K562 (cell line): ENCODE results near the gene EGF. TPM values are rescaled to one million over a fixed set of nuclear protein-coding genes. Genes with fewer than 3 reads are reported as not detected.

ENCODE experiments used
- ATAC-seq: fragments of 200-7000 bp; cut with Tn5 transposase; 3 replicates; pipeline ENCODE4 v1.9.1; 2020; ENCODE audit warnings: moderate library complexity
- BruUV-seq: library from RNA; stranded (reverse); fragments of 400-500 nt; replicated peaks from 2 replicates; lab custom pipeline; 2021; lab: Mats Ljungman, UMichigan
- CTCF ChIA-PET: fragments of 300-600 bp; formaldehyde crosslinking; extraction: SDS; loops from one replicate; lab custom pipeline; 2021; ENCODE audit warnings: low intra/inter-chr PET ratio; lab: Yijun Ruan, JAX
- POLR2A ChIA-PET: fragments of 300-600, 350-650 bp; sonication (Branson Sonifier 250); formaldehyde crosslinking; extraction: SDS; loops from one replicate; lab custom pipeline; 2021; ENCODE audit warnings: antibody characterized with exemption, inconsistent platforms; lab: Yijun Ruan, JAX
- DNase-seq, 4 experiments: peaks; one replicate each; pipeline versions ENCODE4 v3.0.0 to v3.0.0-alpha.2; 2011 to 2018; ENCODE audit warnings: low spot score in 3 of 4, mixed read lengths in 3 of 4; ENCODE audit errors: extremely low read depth in 1 of 4
- FAIRE-seq: peaks from 2 replicates; lab custom pipeline; 2011; peaks lifted over from hg19 to GRCh38; lab: Jason Lieb, UNC
- H2AFZ ChIP-seq: 2 replicates; pipeline ENCODE4 v1.6.0; 2011; ENCODE audit warnings: low read depth, low read length, control low read depth, inconsistent platforms
- H3K27ac ChIP-seq: fragments of 200-600 bp; 3 replicates; pipeline ENCODE4 v1.8.0; 2011; ENCODE audit warnings: low read depth, mild to moderate bottlenecking, control low read depth, inconsistent platforms, low read length, moderate library complexity, mixed read lengths; ENCODE audit errors: extremely low read depth
- H3K27me3 ChIP-seq, 2 experiments: fragments of 300-600 bp in 1 of 2; 2 replicates in 1 of 2; 3 replicates in 1 of 2; pipeline versions ENCODE4 v1.6.0 to v1.8.0; 2011; ENCODE audit warnings: inconsistent platforms in 2 of 2, low read length in 2 of 2, mild to moderate bottlenecking in 1 of 2, mixed read lengths in 1 of 2, moderate library complexity in 1 of 2; ENCODE audit not compliant: control insufficient read depth in 2 of 2, insufficient read depth in 2 of 2
- H3K36me3 ChIP-seq: fragments of 300-600 bp; 3 replicates; pipeline ENCODE4 v1.8.0; 2011; ENCODE audit warnings: mild to moderate bottlenecking, low read length, inconsistent platforms; ENCODE audit not compliant: control insufficient read depth, insufficient read depth
- H3K4me1 ChIP-seq, 2 experiments: fragments of 200-600 bp in 1 of 2; replicated peaks in 1 of 2; 2 replicates in 1 of 2; 3 replicates in 1 of 2; pipeline versions ENCODE4 v1.5.1 to v1.8.0; 2011; ENCODE audit warnings: inconsistent platforms in 2 of 2, low read length in 2 of 2, mild to moderate bottlenecking in 1 of 2, mixed read lengths in 1 of 2, moderate library complexity in 1 of 2; ENCODE audit not compliant: control insufficient read depth in 2 of 2, insufficient read depth in 2 of 2
- H3K4me2 ChIP-seq: 2 replicates; pipeline ENCODE4 v1.6.1; 2011; ENCODE audit warnings: low read length, control low read depth, inconsistent platforms, mixed read lengths; ENCODE audit not compliant: insufficient read depth
- H3K4me3 ChIP-seq: fragments of 200-600 bp; sonication (generic), shearing (Covaris generic); 2 replicates; pipeline ENCODE4 v1.5.1; 2016; ENCODE audit warnings: control low read depth, inconsistent platforms
- H3K79me2 ChIP-seq: fragments of 200-600 bp; 3 replicates; pipeline ENCODE4 v1.8.0; 2011; ENCODE audit warnings: low read length, inconsistent platforms; ENCODE audit not compliant: control insufficient read depth, insufficient read depth
- H3K9ac ChIP-seq, 2 experiments: 2 replicates each; pipeline versions ENCODE4 v1.6.0 to v1.6.1; 2011; ENCODE audit warnings: low read depth in 2 of 2, low read length in 2 of 2, control low read depth in 1 of 2, inconsistent platforms in 1 of 2, mild to moderate bottlenecking in 1 of 2, mixed read lengths in 1 of 2; ENCODE audit not compliant: insufficient read depth in 1 of 2
- H3K9me1 ChIP-seq: one replicate; pipeline ENCODE4 v1.6.0; 2011; ENCODE audit warnings: inconsistent platforms, mild to moderate bottlenecking, low read length, moderate library complexity; ENCODE audit not compliant: control insufficient read depth, insufficient read depth
- H3K9me3 ChIP-seq: replicated peaks from 2 replicates; pipeline ENCODE4 v1.5.1; 2011; ENCODE audit warnings: low read depth, low read length, inconsistent platforms; ENCODE audit not compliant: control insufficient read depth, insufficient read depth
- H4K20me1 ChIP-seq: replicated peaks from 2 replicates; pipeline ENCODE4 v1.6.1; 2011; ENCODE audit warnings: low read length, inconsistent platforms, mixed read lengths; ENCODE audit not compliant: control insufficient read depth, insufficient read depth
- DDX20 ChIP-seq: fragments of 450-650 bp; IDR thresholded peaks from 2 replicates; pipeline ENCODE4 v1.6.1; 2016; ENCODE audit warnings: missing genetic modification characterization, low read depth, mild to moderate bottlenecking, missing compliant biosample characterization, moderate library complexity
- ELF1 ChIP-seq: fragments of 200-800 bp; sonication (Bioruptor generic); IDR thresholded peaks from 2 replicates; pipeline ENCODE4 v1.6.1; 2016; ENCODE audit warnings: missing genetic modification characterization, missing compliant biosample characterization
- FOXA1 ChIP-seq: fragments of 450-650 bp; IDR thresholded peaks from 2 replicates; pipeline ENCODE4 v1.6.1; 2016; ENCODE audit warnings: mild to moderate bottlenecking, borderline replicate concordance
- GTF2F1 ChIP-seq: IDR thresholded peaks from 2 replicates; pipeline ENCODE4 v1.6.1; 2011; ENCODE audit warnings: low read depth, low read length, improper control_type of control experiment
- HNRNPUL1 ChIP-seq: fragments of 200-400 bp; formaldehyde crosslinking; IDR thresholded peaks from 2 replicates; pipeline ENCODE4 v1.6.1; 2017; ENCODE audit warnings: low read length
- KDM5B ChIP-seq: fragments of 200-600 bp; sonication (generic); IDR thresholded peaks from 2 replicates; pipeline ENCODE4 v1.6.1; 2012; ENCODE audit warnings: low read depth, mild to moderate bottlenecking, moderate library complexity, low read length, control low read depth, inconsistent platforms; ENCODE audit not compliant: insufficient replicate concordance
- MYNN ChIP-seq, 2 experiments: sonication (generic); formaldehyde crosslinking in 1 of 2; IDR thresholded peaks; 2 replicates each; pipeline versions ENCODE4 v1.5.0 to v1.6.1; 2016 to 2020; ENCODE audit warnings: antibody characterized with exemption in 1 of 2, missing genetic modification reagents in 1 of 2
- PURB ChIP-seq: sonication (generic); formaldehyde crosslinking; IDR thresholded peaks from 2 replicates; pipeline ENCODE4 v1.9.0; 2021; ENCODE audit warnings: low read depth, mild to moderate bottlenecking, missing genetic modification reagents
- RBM14 ChIP-seq: fragments of 200-400 bp; formaldehyde crosslinking; IDR thresholded peaks from 2 replicates; pipeline ENCODE4 v1.6.1; 2018; ENCODE audit warnings: low read depth, mild to moderate bottlenecking, low read length, moderate library complexity, borderline replicate concordance; ENCODE audit not compliant: insufficient read depth
- RHOXF2B ChIP-seq: fragments of 250-450 bp; sonication (Bioruptor Pico); conservative IDR thresholded peaks from 2 replicates; pipeline ENCODE4 v1.5.1; 2021
- SPI1 ChIP-seq: IDR thresholded peaks from 2 replicates; pipeline ENCODE4 v1.6.1; 2011; ENCODE audit warnings: low read depth, low read length, control low read depth, borderline replicate concordance
- XRCC3 ChIP-seq: fragments of 450-650 bp; IDR thresholded peaks from 2 replicates; pipeline ENCODE4 v1.6.1; 2017; ENCODE audit warnings: mild to moderate bottlenecking, moderate library complexity
- ZNF282 ChIP-seq: sonication (generic); formaldehyde crosslinking; IDR thresholded peaks from 2 replicates; pipeline ENCODE4 v1.8.1; 2023; ENCODE audit warnings: missing genetic modification reagents
- WGBS: fragments of 100-300 bp; shearing (Covaris generic); methylation state at CpG from one replicate; pipeline ENCODE4 v1.1.6; 2016; ENCODE audit warnings: low coverage, mixed read lengths; ENCODE audit not compliant: insufficient coverage; ENCODE audit errors: missing lambda C conversion rate; 5-methylcytosine and 5-hydroxymethylcytosine counted together
- in situ Hi-C: fragments of 300-500 bp; cut with MboI; formaldehyde crosslinking; loops from 4 replicates; pipeline ENCODE4 v1.15.0; 2018; ENCODE audit warnings: inconsistent platforms, mixed read lengths
- intact Hi-C: fragments of 100-400 bp; cut with micrococcal nuclease; formaldehyde crosslinking; loops from 2 replicates; pipeline ENCODE4 v1.14.2; 2022
- polyA plus RNA-seq, 8 experiments: library from polyadenylated mRNA; depleted of rRNA in 4 of 8; stranded (reverse) in 5 of 8; unstranded in 3 of 8; fragments of >200 nt; fragmentation: Nextera tagmentation in 2 of 8; fragmentation: Illumina TruSeq in 1 of 8; extraction: Ambion mirVana in 2 of 8; extraction: Trizol in 1 of 8; gene quantifications; 2 replicates each; pipeline versions ENCODE4 v1.2.1 to v1.2.3, GENCODE V29; 2011 to 2014; ENCODE audit warnings: inconsistent platforms in 1 of 8, missing spikeins in 1 of 8
- total RNA-seq, 7 experiments: library from RNA; depleted of rRNA in 6 of 7; stranded (reverse); fragments of >200 nt in 6 of 7; fragmentation: Illumina TruSeq in 2 of 7; extraction: Trizol in 2 of 7; gene quantifications; 2 replicates each; pipeline versions ENCODE4 v1.2.1 to v1.2.3, GENCODE V29; 2011 to 2021; ENCODE audit warnings: low replicate concordance in 1 of 7
- TF ChIP-seq, protein P1 (sequence below): sonication (generic); formaldehyde crosslinking; IDR thresholded peaks from 2 replicates; pipeline ENCODE4 v1.8.0; 2022; ENCODE audit warnings: mild to moderate bottlenecking, missing genetic modification reagents

Gene EGF
- total and polyA plus RNA-seq, 9 of the 15 experiments (the other 6 are each of a cell fraction or from before 2014, with no cell fraction given) = 0.32 to 3.1 (median 1.3) TPM

GRCh38 chr4:109959195-109959594 lies 46.5 kb downstream of the EGF start:
- no peak overlapping the region for H3K27ac ChIP-seq
- in situ Hi-C loops = no loop called here
- no peak overlapping the region for H3K4me2 ChIP-seq
- H2AFZ ChIP-seq = peak overlapping the region; percentile 3; the same call in 1 of the 2 replicates
- CTCF ChIA-PET = no interaction called here
- ATAC-seq = 0 out of 3 replicates have a peak, but pooled peaks have one; percentile 47
- WGBS = 10% methylated on average over 8 of the region's 8 CpGs
- no peak for FAIRE-seq
- no peaks in the 10 kb centered on the region for H3K27me3 ChIP-seq
- POLR2A ChIA-PET = interaction anchor here (0.8 kb wide), 1 partner anchor 9 kb away, joined by 3 read pairs; no protein-coding TSS in a partner anchor
- TF ChIP-seq RBM14 (no peak), MYNN (IDR thresholded peaks at IDR 0.05) (no peak), MYNN (CRISPR knock-in tag; IDR thresholded peaks at IDR 0.05) (no peak)
- H3K9ac ChIP-seq = no peak overlapping the region
- H3K9me3 ChIP-seq = no peaks in the 10 kb centered on the region
- no peaks in the 10 kb centered on the region for H4K20me1 ChIP-seq
- no peaks in the 10 kb centered on the region for H3K79me2 ChIP-seq
- no peak for DNase-seq
- no peaks in the 10 kb centered on the region for H3K9me1 ChIP-seq
- intact Hi-C loops = no loop called here
- no peaks in the 10 kb centered on the region for H3K36me3 ChIP-seq
- no TSS peak for BruUV-seq
- H3K4me3 ChIP-seq = no peak overlapping the region
- no peaks in the 10 kb centered on the region for H3K4me1 ChIP-seq

GRCh38 chr4:109962401-109962800 lies 49.7 kb downstream of the EGF start:
- no peak overlapping the region for H3K27ac ChIP-seq
- H3K9me1 ChIP-seq = no peaks in the 10 kb centered on the region
- no peaks in the 10 kb centered on the region for H3K9me3 ChIP-seq
- no peak overlapping the region for H3K4me2 ChIP-seq
- no peaks in the 10 kb centered on the region for H3K36me3 ChIP-seq
- no peaks in the 10 kb centered on the region for H3K79me2 ChIP-seq
- BruUV-seq = no TSS peak
- ATAC-seq = no peak
- H3K4me1 ChIP-seq = no peaks in the 10 kb centered on the region
- H3K27me3 ChIP-seq = no peaks in the 10 kb centered on the region
- FAIRE-seq = no peak
- in situ Hi-C loops (no loop called here), intact Hi-C loops (loop anchor here (10.0 kb wide), 1 partner anchor 308 kb away; no protein-coding TSS in a partner anchor)
- ChIA-PET CTCF (interaction anchor here (0.6 kb wide), 1 partner anchor 562 kb away, joined by 3 read pairs; no protein-coding TSS in a partner anchor), POLR2A (no interaction called here)
- H4K20me1 ChIP-seq = no peaks in the 10 kb centered on the region
- no peak overlapping the region for H2AFZ ChIP-seq
- H3K4me3 ChIP-seq = no peak overlapping the region
- no peak overlapping the region for H3K9ac ChIP-seq
- no peak for DNase-seq
- TF ChIP-seq GTF2F1 = no peak
- TF ChIP-seq DDX20 (tag) = no peak
- no peak for TF ChIP-seq PURB (CRISPR knock-in tag)
- TF ChIP-seq RHOXF2B (CRISPR knock-in tag) = no peak
- no peak for TF ChIP-seq XRCC3
- no peak for TF ChIP-seq ELF1
- no peak for TF ChIP-seq ZNF282 (CRISPR knock-in tag)
- TF ChIP-seq HNRNPUL1 = no peak
- TF ChIP-seq FOXA1 = no peak
- TF ChIP-seq SPI1 = no peak
- TF ChIP-seq, protein P1, sequence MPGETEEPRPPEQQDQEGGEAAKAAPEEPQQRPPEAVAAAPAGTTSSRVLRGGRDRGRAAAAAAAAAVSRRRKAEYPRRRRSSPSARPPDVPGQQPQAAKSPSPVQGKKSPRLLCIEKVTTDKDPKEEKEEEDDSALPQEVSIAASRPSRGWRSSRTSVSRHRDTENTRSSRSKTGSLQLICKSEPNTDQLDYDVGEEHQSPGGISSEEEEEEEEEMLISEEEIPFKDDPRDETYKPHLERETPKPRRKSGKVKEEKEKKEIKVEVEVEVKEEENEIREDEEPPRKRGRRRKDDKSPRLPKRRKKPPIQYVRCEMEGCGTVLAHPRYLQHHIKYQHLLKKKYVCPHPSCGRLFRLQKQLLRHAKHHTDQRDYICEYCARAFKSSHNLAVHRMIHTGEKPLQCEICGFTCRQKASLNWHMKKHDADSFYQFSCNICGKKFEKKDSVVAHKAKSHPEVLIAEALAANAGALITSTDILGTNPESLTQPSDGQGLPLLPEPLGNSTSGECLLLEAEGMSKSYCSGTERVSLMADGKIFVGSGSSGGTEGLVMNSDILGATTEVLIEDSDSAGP (CRISPR knock-in tag) = no peak
- TF ChIP-seq KDM5B = no peak
